Measurements from ENCODE around the gene POLRMT.
"Not testable (repeated sequence)": the region's sequence is repeated elsewhere in the genome, so short reads cannot be mapped to it uniquely, and the experiment has no call there.

- TF ChIP-seq TCF12 (IDR thresholded peaks at IDR 0.05); TEAD4 (IDR thresholded peaks at IDR 0.05; ENCODE audit: borderline replicate concordance, insufficient read depth); CTCF (IDR thresholded peaks at IDR 0.05); YY1 (IDR thresholded peaks at IDR 0.05; ENCODE audit: low read depth); GABPA (IDR thresholded peaks at IDR 0.05; ENCODE audit: low read depth); REST (IDR thresholded peaks at IDR 0.05; ENCODE audit: low read depth, low read length); RXRA (IDR thresholded peaks at IDR 0.05; ENCODE audit: borderline replicate concordance, low read depth); NFIC (IDR thresholded peaks at IDR 0.05; ENCODE audit: borderline replicate concordance); GATA2 (CRISPR knock-in tag; IDR thresholded peaks at IDR 0.05): not testable (repeated sequence)
Measured at GRCh38 chr19:603302-603639, 30.1 kb downstream of the POLRMT start.

Data from SK-N-SH (cell line).